ENCODE data around the gene ZNF185. TPM values are rescaled to one million over a fixed set of nuclear protein-coding genes. Genes with fewer than 3 reads are reported as not detected.
A peak's percentile ranks its signal among the peaks of the same experiment; 100 is the strongest.

The ZNF185 gene
- total RNA-seq, 2 experiments from 2014 or later, result 1.9 to 2.3 TPM

DNA sequence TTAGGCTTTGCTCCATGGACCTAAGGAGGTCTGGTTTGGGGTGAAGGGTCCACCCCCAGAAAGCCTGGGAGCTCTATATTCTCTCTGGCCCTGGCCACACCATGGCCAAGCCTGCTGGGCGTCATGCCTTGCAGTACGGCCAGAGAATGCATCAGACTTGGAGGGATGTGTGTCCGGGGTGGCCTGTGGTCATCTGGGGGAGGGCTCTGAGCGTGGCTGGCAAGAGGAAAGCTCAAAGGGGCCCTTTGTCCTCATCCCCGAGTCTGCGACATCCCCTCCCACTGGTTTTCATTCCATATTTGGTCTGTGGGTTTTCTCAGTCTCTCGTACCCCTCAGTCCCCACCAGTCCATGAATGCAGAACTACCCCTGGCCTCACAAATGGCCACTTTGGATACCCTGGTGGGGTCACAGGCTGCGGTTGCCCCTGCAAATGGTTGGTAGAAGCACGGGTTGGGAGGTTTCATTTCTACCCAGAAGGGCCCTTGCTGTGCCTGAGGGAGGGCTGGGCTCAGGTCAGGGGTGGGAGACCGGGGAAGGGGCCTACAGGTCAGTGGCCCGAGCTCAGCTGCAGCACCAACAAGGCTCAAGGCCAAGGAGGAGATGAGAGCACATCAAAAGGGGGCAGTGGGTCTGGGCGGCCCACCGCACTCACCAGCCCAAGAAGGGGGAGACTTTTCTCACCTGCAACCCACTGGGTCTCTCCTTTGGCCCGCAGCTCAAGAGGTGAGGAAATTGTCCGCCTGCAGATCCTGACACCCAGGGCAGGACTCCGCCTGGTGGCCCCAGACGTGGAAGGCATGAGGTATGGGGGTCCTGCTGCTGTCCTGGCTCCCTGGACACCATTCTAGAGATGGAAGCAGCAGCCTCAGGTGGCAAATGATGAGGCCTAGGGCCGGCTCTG lies 30.2 kb downstream of the ZNF185 start:
- intact Hi-C loops (cut with micrococcal nuclease), result loop anchor here (10.0 kb wide), 1 partner anchor 293 kb away; the partner anchor contains the start of gene GABRQ
- H3K27me3 Mint-ChIP-seq (ENCODE audit: low read depth), result no peaks in the 10 kb centered on the region
- no peak for DNase-seq
- no peaks in the 10 kb centered on the region for H3K36me3 Mint-ChIP-seq (ENCODE audit: low read depth)
- no peak overlapping the region for H3K27ac Mint-ChIP-seq
- H3K4me3 Mint-ChIP-seq, result no peak overlapping the region
- peaks cover 6% of the 10 kb centered on the region for H3K4me1 Mint-ChIP-seq (ENCODE audit: low read depth)
- no peaks in the 10 kb centered on the region for H3K9me3 Mint-ChIP-seq
- CTCF ChIA-PET, result no interaction called here

DNA sequence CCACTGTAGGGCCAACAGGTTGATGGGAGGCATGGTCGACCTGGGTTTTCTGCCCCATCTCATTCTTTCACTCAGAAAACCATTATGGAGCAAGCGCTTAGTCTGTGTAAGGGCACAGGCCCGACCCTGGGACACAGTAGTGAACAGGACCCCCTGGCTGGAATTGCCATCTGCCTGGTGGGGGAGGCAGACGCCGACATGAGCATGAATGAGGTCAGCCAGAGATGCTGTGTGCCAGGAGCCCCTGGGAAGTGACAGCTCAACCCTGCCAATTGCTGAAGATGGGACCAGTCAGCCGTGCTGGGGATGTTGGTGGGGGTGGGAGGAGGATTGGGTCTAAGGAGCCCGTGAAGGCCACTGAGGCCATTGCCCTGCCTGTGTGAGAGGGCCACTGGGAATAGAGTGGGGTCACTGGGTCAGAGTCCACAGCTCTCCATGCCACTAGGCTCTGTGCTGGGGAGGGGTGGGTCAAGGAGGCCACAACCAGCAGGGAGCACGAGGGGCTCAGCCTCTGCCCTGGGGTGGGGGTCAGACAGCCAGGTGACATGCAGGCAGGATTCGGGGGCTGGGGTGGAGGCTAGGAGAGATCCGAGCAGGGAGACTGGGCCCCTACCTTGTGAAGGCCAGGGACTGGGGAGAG lies 31.0 kb downstream of the ZNF185 start:
- Mint-ChIP-seq H3K36me3 (ENCODE audit: low read depth) (no peaks in the 10 kb centered on the region), H3K27me3 (ENCODE audit: low read depth) (no peaks in the 10 kb centered on the region), H3K9me3 (no peaks in the 10 kb centered on the region), H3K27ac (no peak overlapping the region), H3K4me1 (ENCODE audit: low read depth) (peaks cover 3% of the 10 kb centered on the region), H3K4me3 (no peak overlapping the region)
- DNase-seq, result no peak
- intact Hi-C loops (cut with micrococcal nuclease), result loop anchor here (10.0 kb wide), 1 partner anchor 294 kb away; the partner anchor contains the start of gene GABRQ
- CTCF ChIA-PET, result no interaction called here

DNA sequence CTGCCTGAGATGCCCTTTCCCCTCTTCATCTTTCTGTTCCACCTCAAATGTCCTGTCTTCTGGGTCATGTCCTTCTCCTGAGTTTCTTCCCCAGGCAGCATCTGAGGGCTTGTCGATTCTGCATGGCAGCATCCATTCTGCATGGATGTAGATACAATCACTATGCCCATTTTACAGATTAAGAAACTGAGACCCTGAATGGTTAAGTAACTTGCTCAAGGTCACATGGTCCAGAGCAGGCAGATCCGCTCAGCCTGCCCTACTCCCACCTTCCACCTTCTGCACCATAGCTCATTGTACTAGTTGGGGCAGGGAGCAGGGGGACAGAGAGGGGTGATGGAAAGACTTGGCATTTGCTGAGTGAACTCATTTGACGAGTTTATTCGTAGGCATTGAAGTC lies 32.0 kb downstream of the ZNF185 start:
- no peak overlapping the region for H3K27ac Mint-ChIP-seq
- no peaks in the 10 kb centered on the region for H3K9me3 Mint-ChIP-seq
- intact Hi-C loops (cut with micrococcal nuclease), result loop anchor here (10.0 kb wide), 1 partner anchor 295 kb away; the partner anchor contains the start of gene GABRQ
- H3K4me1 Mint-ChIP-seq (ENCODE audit: low read depth), result peaks cover 2% of the 10 kb centered on the region
- CTCF ChIA-PET, result no interaction called here
- no peak overlapping the region for H3K4me3 Mint-ChIP-seq
- no peaks in the 10 kb centered on the region for H3K27me3 Mint-ChIP-seq (ENCODE audit: low read depth)
- DNase-seq, result no peak
- no peaks in the 10 kb centered on the region for H3K36me3 Mint-ChIP-seq (ENCODE audit: low read depth)

DNA sequence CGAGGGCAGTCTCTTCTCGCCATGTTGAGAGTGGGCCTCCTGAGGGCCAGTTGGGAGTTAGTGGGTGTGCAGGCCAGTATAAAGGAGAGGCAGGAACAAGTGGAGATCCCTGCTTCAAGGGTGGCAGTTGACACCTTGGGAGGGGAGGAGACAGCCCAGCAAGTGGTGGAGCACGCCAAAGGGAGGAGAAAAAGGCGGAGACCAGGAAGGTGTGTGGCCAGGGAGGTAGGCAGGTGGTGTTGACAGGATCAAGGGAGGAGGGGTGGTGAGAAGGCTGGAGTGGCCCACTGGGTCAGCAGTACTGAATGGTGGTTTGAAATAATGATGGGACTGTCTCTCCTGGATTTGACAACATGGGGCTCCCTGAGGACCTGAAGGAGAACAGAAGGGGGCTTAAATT lies 32.6 kb downstream of the ZNF185 start:
- no peaks in the 10 kb centered on the region for H3K27me3 Mint-ChIP-seq (ENCODE audit: low read depth)
- no peak overlapping the region for H3K4me3 Mint-ChIP-seq
- no peak overlapping the region for H3K27ac Mint-ChIP-seq
- H3K9me3 Mint-ChIP-seq, result no peaks in the 10 kb centered on the region
- H3K36me3 Mint-ChIP-seq (ENCODE audit: low read depth), result no peaks in the 10 kb centered on the region
- intact Hi-C loops (cut with micrococcal nuclease), result no loop called here
- H3K4me1 Mint-ChIP-seq (ENCODE audit: low read depth), result peaks cover 2% of the 10 kb centered on the region
- DNase-seq, result no peak
- CTCF ChIA-PET, result interaction anchor here (1.4 kb wide), 1 partner anchor 12 kb away, joined by 3 read pairs; no protein-coding TSS in a partner anchor

DNA sequence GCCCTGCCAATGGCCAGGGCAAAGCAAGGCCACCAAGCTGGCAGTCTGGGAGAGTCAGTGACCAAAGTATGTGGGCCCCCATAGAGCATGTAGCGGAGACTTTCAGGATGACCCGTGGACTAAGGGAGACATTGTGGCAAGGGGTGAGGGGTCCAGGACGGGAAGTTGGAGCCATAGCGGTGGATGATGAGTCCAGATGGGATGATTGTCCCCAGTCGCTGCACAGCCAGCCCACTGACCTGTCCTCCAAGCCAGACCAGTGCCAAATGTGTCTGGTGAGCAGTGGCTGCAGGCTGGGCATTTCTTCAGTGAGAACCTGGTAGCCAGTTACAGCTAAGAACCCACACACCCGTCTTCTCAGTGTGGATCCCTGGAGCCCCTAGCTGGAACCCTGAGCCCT lies 34.3 kb downstream of the ZNF185 start:
- Mint-ChIP-seq H3K9me3 (no peaks in the 10 kb centered on the region), H3K27ac (no peak overlapping the region), H3K27me3 (ENCODE audit: low read depth) (no peaks in the 10 kb centered on the region), H3K4me3 (no peak overlapping the region), H3K4me1 (ENCODE audit: low read depth) (no peaks in the 10 kb centered on the region), H3K36me3 (ENCODE audit: low read depth) (no peaks in the 10 kb centered on the region)
- intact Hi-C loops (cut with micrococcal nuclease), result no loop called here
- DNase-seq, result no peak
- CTCF ChIA-PET, result interaction anchor here (0.8 kb wide), 1 partner anchor 19 kb away, joined by 4 read pairs; no protein-coding TSS in a partner anchor

DNA sequence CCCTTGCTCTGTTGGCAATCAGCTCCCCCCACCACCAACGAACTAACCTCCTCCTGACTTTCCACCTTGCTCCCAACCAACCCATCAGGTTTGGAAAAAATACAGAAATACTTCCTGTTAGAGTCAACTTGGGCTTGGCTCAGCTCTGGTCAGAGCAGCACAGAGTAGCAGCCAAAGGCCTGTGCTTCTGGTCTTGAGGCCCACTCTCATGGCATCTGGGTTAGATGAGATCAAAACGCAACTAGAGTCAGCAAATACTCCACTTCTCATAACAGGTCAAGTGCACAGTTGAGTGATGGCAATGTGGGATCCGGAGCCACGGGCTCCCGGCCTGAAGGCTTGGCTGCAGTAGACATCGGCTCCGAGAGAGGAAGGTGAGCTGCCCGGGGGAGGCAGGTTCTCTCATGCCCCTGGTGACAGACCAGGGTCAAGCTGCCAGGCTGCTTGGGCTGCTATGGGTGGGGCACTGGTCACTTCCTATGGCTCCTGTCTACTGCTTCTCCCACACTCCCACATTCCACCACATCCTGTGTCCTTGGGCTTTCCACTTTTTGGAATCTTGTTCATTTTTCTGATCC lies 34.8 kb downstream of the ZNF185 start:
- intact Hi-C loops (cut with micrococcal nuclease), result no loop called here
- Mint-ChIP-seq H3K9me3 (no peaks in the 10 kb centered on the region), H3K4me3 (no peak overlapping the region), H3K36me3 (ENCODE audit: low read depth) (no peaks in the 10 kb centered on the region), H3K27ac (no peak overlapping the region), H3K27me3 (ENCODE audit: low read depth) (no peaks in the 10 kb centered on the region), H3K4me1 (ENCODE audit: low read depth) (no peaks in the 10 kb centered on the region)
- no peak for DNase-seq
- CTCF ChIA-PET, result interaction anchor here (0.8 kb wide), 1 partner anchor 20 kb away, joined by 4 read pairs; no protein-coding TSS in a partner anchor

DNA sequence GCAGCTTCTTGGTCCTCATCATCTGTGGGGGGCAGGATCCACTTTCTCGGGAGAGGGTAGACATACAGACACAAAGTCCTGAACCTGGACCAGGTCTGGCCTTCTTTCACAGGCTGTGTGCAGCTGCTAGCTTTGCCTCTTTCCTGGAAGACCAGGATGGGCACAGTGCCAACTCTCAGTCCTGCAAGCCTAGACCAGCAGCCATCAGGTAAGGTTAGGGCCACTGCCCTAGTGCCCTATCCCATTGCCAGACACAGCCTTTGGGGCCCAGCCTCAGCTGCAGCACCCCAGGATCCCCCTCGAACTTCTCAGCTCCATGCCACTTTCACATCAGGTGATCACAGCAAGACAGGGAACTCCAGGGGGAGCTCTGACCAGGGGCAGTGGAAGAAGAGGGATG lies 38.4 kb downstream of the ZNF185 start:
- no peaks in the 10 kb centered on the region for H3K9me3 Mint-ChIP-seq

GRCh38 chrX:152937236-152937635 lies 39.4 kb downstream of the ZNF185 start:
- H3K4me3 Mint-ChIP-seq, result no peak overlapping the region
- intact Hi-C loops (cut with micrococcal nuclease), result no loop called here
- H3K27me3 Mint-ChIP-seq (ENCODE audit: low read depth), result no peaks in the 10 kb centered on the region
- CTCF ChIA-PET, result interaction anchor here (1.5 kb wide), 1 partner anchor 12 kb away, joined by 4 read pairs; no protein-coding TSS in a partner anchor
- H3K4me1 Mint-ChIP-seq (ENCODE audit: low read depth), result no peaks in the 10 kb centered on the region
- no peaks in the 10 kb centered on the region for H3K36me3 Mint-ChIP-seq (ENCODE audit: low read depth)
- no peak overlapping the region for H3K27ac Mint-ChIP-seq
- no peak for DNase-seq
- no peaks in the 10 kb centered on the region for H3K9me3 Mint-ChIP-seq

More for the DNA sequence above, 38.4 kb downstream of the ZNF185 start:
- no peak for DNase-seq
- Mint-ChIP-seq H3K36me3 (ENCODE audit: low read depth) (no peaks in the 10 kb centered on the region), H3K4me1 (ENCODE audit: low read depth) (no peaks in the 10 kb centered on the region), H3K27me3 (ENCODE audit: low read depth) (no peaks in the 10 kb centered on the region), H3K4me3 (no peak overlapping the region), H3K27ac (no peak overlapping the region)
- CTCF ChIA-PET, result interaction anchor here (1.5 kb wide), 1 partner anchor 11 kb away, joined by 4 read pairs; no protein-coding TSS in a partner anchor
- intact Hi-C loops (cut with micrococcal nuclease), result no loop called here

- H3K4me1 Mint-ChIP-seq (ENCODE audit: low read depth), result no peaks in the 10 kb centered on the region
- DNase-seq, result peak; percentile 90
- CTCF ChIA-PET, result interaction anchor here (0.6 to 2.5 kb wide), 7 partner anchors 9 to 721 kb away, joined by 3 to 13 read pairs (median 6); no protein-coding TSS in a partner anchor
- no peaks in the 10 kb centered on the region for H3K27me3 Mint-ChIP-seq (ENCODE audit: low read depth)
- peak overlapping the region; percentile 76 for H3K27ac Mint-ChIP-seq
- H3K36me3 Mint-ChIP-seq (ENCODE audit: low read depth), result no peaks in the 10 kb centered on the region
- peak overlapping the region; percentile 79 for H3K4me3 Mint-ChIP-seq
- intact Hi-C loops (cut with micrococcal nuclease), result loop anchor here (1.0 to 5.0 kb wide), 7 partner anchors 17 to 566 kb away; partner anchors contain the start of genes CETN2, HAUS7, NSDHL and ZFP92
- H3K9me3 Mint-ChIP-seq, result no peaks in the 10 kb centered on the region
Measured at GRCh38 chrX:152941328-152942076, 43.6 kb downstream of the ZNF185 start.

DNA sequence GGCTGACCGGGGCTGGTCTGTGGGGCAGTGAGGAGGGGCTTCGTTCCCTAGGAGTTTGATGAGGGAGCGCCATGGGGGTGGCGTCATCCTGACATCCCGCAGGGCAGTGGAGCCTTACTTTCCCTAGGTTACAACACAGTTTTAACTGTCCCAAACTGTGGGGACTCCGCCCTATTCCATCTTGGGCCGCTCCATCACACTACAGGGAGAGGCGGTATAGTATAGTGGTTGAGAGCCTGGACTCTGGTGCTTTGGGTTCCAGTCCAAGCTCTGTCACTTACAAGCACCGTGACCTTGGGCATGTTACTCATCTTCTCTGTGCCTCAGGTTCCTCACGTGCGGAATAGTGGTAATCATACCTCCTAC lies 44.2 kb downstream of the ZNF185 start:
- no peak for DNase-seq
- peak overlapping the region; percentile 79 for H3K4me3 Mint-ChIP-seq
- H3K27ac Mint-ChIP-seq, result peak overlapping the region; percentile 18
- CTCF ChIA-PET, result interaction anchor here (0.6 to 2.5 kb wide), 9 partner anchors 10 to 742 kb away, joined by 3 to 13 read pairs (median 4); no protein-coding TSS in a partner anchor
- H3K4me1 Mint-ChIP-seq (ENCODE audit: low read depth), result no peaks in the 10 kb centered on the region
- no peaks in the 10 kb centered on the region for H3K9me3 Mint-ChIP-seq
- no peaks in the 10 kb centered on the region for H3K27me3 Mint-ChIP-seq (ENCODE audit: low read depth)
- intact Hi-C loops (cut with micrococcal nuclease), result loop anchor here (1.0 to 5.0 kb wide), 4 partner anchors 90 to 496 kb away; partner anchors contain the start of genes CETN2, NSDHL and ZFP92
- no peaks in the 10 kb centered on the region for H3K36me3 Mint-ChIP-seq (ENCODE audit: low read depth)

GRCh38 chrX:152943826-152944225 lies 46.0 kb downstream of the ZNF185 start:
- Mint-ChIP-seq H3K36me3 (ENCODE audit: low read depth) (no peaks in the 10 kb centered on the region), H3K4me1 (ENCODE audit: low read depth) (no peaks in the 10 kb centered on the region), H3K4me3 (no peak overlapping the region), H3K9me3 (no peaks in the 10 kb centered on the region), H3K27me3 (ENCODE audit: low read depth) (no peaks in the 10 kb centered on the region), H3K27ac (no peak overlapping the region)
- CTCF ChIA-PET, result interaction anchor here (1.3 kb wide), 2 partner anchors 8 to 725 kb away, joined by 3 read pairs; no protein-coding TSS in a partner anchor
- no peak for DNase-seq
- intact Hi-C loops (cut with micrococcal nuclease), result loop anchor here (5.0 kb wide), 3 partner anchors 88 to 468 kb away; partner anchors contain the start of genes CETN2, NSDHL and ZFP92
